Muscle of arm (tissue), 14 donors: ENCODE data around the gene FIP1L1. TPM values are rescaled to one million over a fixed set of nuclear protein-coding genes. Genes with fewer than 3 reads are reported as not detected.
"Not testable (repeated sequence)": the region's sequence is repeated elsewhere in the genome, so short reads cannot be mapped to it uniquely, and the experiment has no call there.

Source experiments
- DNase-seq: peaks from one replicate; pipeline ENCODE4 v3.0.0-alpha.2; 2013
- long read RNA-seq, 11 donors: transcript quantifications; one replicate each; lab custom pipeline, GENCODE V29; 2026
- polyA plus RNA-seq, 12 donors: library from polyadenylated mRNA; unstranded; fragments of 120-200 nt; gene quantifications; one replicate each; pipeline ENCODE4 v1.2.1, GENCODE V29; 2013; ENCODE audit not compliant: insufficient read length in 12 of 12

FIP1L1 gene, protein sequence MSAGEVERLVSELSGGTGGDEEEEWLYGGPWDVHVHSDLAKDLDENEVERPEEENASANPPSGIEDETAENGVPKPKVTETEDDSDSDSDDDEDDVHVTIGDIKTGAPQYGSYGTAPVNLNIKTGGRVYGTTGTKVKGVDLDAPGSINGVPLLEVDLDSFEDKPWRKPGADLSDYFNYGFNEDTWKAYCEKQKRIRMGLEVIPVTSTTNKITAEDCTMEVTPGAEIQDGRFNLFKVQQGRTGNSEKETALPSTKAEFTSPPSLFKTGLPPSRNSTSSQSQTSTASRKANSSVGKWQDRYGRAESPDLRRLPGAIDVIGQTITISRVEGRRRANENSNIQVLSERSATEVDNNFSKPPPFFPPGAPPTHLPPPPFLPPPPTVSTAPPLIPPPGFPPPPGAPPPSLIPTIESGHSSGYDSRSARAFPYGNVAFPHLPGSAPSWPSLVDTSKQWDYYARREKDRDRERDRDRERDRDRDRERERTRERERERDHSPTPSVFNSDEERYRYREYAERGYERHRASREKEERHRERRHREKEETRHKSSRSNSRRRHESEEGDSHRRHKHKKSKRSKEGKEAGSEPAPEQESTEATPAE
- polyA plus RNA-seq, result 10 to 100 TPM in 11 of 12 donors, not detected in 1; 40.0 to 88.1 (median 50.2) TPM
- long read RNA-seq, donor 1, transcript FIP1L1-206 (2 exons, 341 nt), result major isoform, 5 of 16 reads
- long read RNA-seq, donor 1, partial matches to known transcripts, result 9 of 16 reads
- long read RNA-seq, donor 1, other reads (novel, unspliced or antisense), result 0 of 16 reads
- long read RNA-seq, donor 2, partial matches to known transcripts, result 8 of 12 reads
- long read RNA-seq, donor 2, other reads (novel, unspliced or antisense), result 0 of 12 reads
- long read RNA-seq, donor 3, result 0 reads
- long read RNA-seq, donor 4, partial matches to known transcripts, result 0 of 1 reads
- long read RNA-seq, donor 4, other reads (novel, unspliced or antisense), result 0 of 1 reads
- long read RNA-seq, donor 5, partial matches to known transcripts, result 0 of 4 reads
- long read RNA-seq, donor 5, other reads (novel, unspliced or antisense), result 0 of 4 reads
- long read RNA-seq, donor 6, partial matches to known transcripts, result 0 of 2 reads
- long read RNA-seq, donor 6, other reads (novel, unspliced or antisense), result 0 of 2 reads
- long read RNA-seq, donor 7, partial matches to known transcripts, result 0 of 1 reads
- long read RNA-seq, donor 7, other reads (novel, unspliced or antisense), result 0 of 1 reads
- long read RNA-seq, donor 8, partial matches to known transcripts, result 0 of 2 reads
- long read RNA-seq, donor 8, other reads (novel, unspliced or antisense), result 0 of 2 reads
- long read RNA-seq, donor 9, partial matches to known transcripts, result 0 of 4 reads
- long read RNA-seq, donor 9, other reads (novel, unspliced or antisense), result 0 of 4 reads
- long read RNA-seq, donor 10, partial matches to known transcripts, result 0 of 5 reads
- long read RNA-seq, donor 10, other reads (novel, unspliced or antisense), result 0 of 5 reads
- long read RNA-seq, donor 11, partial matches to known transcripts, result 7 of 11 reads
- long read RNA-seq, donor 11, other reads (novel, unspliced or antisense), result 0 of 11 reads

DNA sequence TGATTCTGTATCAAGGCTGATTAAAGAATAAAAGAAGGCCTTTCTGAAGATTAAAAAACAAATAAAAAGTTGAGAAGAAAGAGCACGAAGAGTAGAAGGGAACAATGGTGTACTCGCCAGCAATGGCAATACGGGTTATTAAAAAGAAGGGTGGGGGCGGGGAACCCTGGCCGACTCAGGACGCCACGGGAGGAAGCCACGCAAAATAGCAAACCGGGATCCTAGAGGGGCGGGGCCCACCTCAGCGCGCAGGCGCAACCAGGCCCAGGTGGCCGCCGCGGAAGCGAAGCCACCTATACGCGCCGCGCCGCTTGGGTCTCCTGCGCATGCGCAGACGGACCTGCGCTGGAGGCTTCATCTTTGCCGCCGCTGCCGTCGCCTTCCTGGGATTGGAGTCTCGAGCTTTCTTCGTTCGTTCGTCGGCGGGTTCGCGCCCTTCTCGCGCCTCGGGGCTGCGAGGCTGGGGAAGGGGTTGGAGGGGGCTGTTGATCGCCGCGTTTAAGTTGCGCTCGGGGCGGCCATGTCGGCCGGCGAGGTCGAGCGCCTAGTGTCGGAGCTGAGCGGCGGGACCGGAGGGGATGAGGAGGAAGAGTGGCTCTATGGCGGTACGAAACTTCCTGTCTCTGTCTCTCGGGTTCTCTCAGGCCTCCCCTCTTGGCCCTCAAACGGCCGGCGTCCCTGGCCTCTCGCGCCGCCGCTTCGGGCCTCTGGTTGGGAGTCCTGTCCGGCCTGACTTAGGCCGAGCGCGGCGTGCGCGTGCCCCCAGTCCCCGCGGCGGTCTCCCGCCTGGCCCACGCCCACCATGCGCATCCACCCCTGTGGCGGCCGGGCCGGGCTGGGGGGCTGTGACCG, at the start of gene FIP1L1:
TSS of gene FIP1L1 (plus strand) at position 323 of the 852 bp plus-strand sequence. CDS start at position 521, 198 bp downstream.
- DNase-seq, result peak; percentile 96

DNA sequence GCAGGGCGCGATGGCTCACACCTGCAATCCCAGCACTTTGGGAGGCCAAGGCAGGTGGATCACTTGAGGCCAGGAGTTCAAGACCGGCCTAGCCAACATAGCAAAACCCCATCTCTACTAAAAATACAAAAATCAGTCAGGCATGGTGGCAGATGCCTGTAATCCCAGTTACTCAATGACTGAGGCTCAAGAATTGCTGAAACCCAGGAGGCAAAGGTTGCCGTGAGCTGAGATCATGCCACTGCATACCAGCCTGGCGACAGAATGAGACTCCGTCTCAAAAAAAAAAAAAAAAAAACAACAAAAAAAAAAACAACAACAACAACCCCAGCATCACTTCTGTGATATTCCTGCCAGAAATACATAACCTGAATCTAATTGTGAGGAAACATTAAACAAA, 42.5 kb upstream of the FIP1L1 start:
- not testable (repeated sequence) for DNase-seq

GRCh38 chr4:53340145-53340544, 37.3 kb upstream of the FIP1L1 start:
- DNase-seq, result not testable (repeated sequence)

GRCh38 chr4:53346392-53346791, 31.0 kb upstream of the FIP1L1 start:
- not testable (repeated sequence) for DNase-seq

DNA sequence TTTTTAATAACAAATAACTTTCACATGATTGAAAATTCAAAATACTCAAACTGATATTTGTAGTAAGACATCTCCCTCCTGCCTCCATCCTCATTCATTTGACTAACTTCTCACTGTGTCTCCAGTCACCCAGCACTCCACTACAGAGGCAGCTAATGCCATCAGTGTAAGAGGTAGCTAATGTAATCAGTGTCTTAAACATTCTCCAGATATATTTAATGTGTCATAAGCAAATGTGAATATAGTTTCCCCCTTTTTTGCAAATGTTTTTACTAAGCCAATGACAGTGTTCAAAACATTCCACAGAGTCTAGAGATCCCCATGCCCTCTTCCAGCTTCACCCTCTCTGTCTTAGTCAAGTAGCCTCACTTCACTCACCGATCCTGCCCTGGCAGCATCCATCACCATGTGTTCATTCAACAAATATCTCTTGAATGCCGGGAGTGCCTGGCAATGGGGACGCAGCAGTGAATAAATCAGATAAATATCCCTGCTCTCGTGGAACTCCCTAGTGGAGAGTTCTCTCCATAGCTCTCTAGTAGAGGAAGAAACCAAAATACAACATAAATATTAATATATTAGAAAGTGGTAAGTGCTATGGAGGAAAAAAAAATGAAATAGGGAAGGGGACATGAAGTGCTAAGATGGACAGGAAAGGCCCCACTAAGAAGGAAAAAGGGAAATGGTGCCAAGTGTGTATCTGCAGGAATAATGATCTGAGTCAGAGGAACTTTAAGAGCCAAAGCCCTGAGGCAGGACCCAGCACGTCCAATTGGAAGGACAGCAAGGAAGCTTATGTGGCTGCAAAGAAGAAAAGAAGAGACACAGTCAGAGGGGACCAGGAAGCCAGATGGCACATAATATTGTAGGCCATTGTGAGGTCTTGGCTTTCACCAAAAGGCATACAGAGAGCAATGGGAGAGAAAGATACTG, 30.3 kb upstream of the FIP1L1 start:
- no peak for DNase-seq

GRCh38 chr4:53348046-53348445, 29.4 kb upstream of the FIP1L1 start:
- no peak for DNase-seq

- peak; percentile 46 for DNase-seq
These were observed 28.4 kb upstream of the FIP1L1 start for GRCh38 chr4:53349091-53349491.

DNA sequence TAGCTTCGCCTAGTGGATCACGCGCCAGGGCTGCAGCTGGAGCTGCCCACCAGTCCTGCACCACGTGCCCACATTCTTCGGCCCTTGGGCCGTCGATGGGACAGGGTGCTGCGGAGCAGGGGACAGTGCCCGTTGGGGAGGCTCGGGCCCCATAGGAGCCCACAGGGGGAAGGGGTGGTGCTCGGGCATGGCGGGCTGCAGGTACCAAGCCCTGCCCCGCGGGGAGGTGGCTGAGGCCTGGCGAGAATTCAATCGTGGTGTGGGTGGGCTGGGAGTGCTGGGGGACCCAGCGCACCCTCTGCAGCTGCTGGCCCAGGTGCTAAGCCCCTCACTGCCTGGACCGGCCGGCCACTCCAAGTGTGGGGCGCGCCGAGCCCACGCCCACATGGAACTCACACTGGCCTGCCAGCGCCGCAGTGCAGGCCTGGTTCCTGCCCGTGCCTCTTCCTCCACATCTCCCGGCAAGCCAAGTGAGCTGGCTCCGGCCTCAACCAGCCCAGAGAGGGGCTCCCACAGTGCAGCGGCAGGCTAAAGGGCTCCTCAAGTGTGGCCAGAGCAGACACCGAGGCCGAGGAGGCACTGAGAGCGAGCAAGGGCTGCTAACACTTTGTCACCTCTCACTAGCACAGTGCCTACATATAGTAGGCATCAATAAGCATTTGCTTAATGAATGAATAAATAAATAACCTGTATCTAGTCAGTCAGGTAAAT, 23.3 kb upstream of the FIP1L1 start:
- no peak for DNase-seq

GRCh38 chr4:53355930-53356521, 21.4 kb upstream of the FIP1L1 start:
- DNase-seq, result no peak

GRCh38 chr4:53361451-53361850, 16.0 kb upstream of the FIP1L1 start:
- no peak for DNase-seq

- no peak for DNase-seq
These were observed 15.3 kb upstream of the FIP1L1 start for GRCh38 chr4:53362093-53362492.

DNA sequence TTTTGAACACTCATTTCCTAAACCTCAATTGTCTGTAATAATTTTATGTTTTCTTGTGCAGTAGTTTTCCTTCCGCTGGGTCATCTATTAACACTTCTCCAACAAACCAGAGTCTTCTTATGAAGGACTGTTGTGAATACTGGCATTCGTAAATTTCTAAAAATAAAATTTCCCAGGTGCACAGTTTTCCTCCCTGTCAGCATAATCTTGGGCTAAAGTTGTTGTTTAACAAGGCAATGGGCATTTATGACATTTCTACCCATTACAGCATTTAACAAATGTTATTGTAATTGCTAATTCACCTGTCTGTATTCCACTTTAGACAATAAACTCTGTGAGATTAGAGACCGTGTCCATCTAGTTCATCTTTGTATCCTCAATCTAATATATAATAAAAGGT, 12.8 kb upstream of the FIP1L1 start:
- no peak for DNase-seq

- no peak for DNase-seq
These were observed 12.3 kb upstream of the FIP1L1 start for GRCh38 chr4:53365121-53365485.

GRCh38 chr4:53365486-53366300, 11.7 kb upstream of the FIP1L1 start, which contains the start of gene SCFD2:
TSS of gene SCFD2 (minus strand) at chr4:53366061.
- DNase-seq, result peak; percentile 98

GRCh38 chr4:53366301-53366716, 11.1 kb upstream of the FIP1L1 start:
- DNase-seq, result no peak

GRCh38 chr4:53367721-53368120, 9.7 kb upstream of the FIP1L1 start:
- DNase-seq, result no peak

- DNase-seq, result no peak
These were observed 6.4 kb upstream of the FIP1L1 start for GRCh38 chr4:53371049-53371448.
